Neuronal stem cell (in vitro differentiated cells): Measurements from ENCODE around the gene YOD1.

Experiments
- DNase-seq: peaks from one replicate; pipeline ENCODE4 v3.0.0-alpha.2; 2013; ENCODE audit warnings: low spot score
- H2AFZ ChIP-seq: one replicate; pipeline ENCODE4 v1.6.1; 2013; ENCODE audit warnings: mild to moderate bottlenecking, low read length, inconsistent platforms
- H2AK5ac ChIP-seq: 2 replicates; pipeline ENCODE4 v1.6.1; 2013; ENCODE audit warnings: low read depth, mild to moderate bottlenecking, inconsistent platforms, low read length, moderate library complexity, mixed read lengths
- H2BK120ac ChIP-seq: 2 replicates; pipeline ENCODE4 v1.6.1; 2013; ENCODE audit warnings: low read depth, mild to moderate bottlenecking, inconsistent platforms, low read length, moderate library complexity, mixed read lengths
- H2BK12ac ChIP-seq: one replicate; pipeline ENCODE4 v1.6.1; 2013; ENCODE audit warnings: low read length, inconsistent platforms
- H2BK15ac ChIP-seq: 2 replicates; pipeline ENCODE4 v1.6.1; 2013; ENCODE audit warnings: mild to moderate bottlenecking, low read length, inconsistent platforms, mixed read lengths
- H2BK5ac ChIP-seq: one replicate; pipeline ENCODE4 v1.6.1; 2013; ENCODE audit warnings: inconsistent platforms, mild to moderate bottlenecking, low read length, moderate library complexity
- H3K14ac ChIP-seq: one replicate; pipeline ENCODE4 v1.6.1; 2013; ENCODE audit warnings: low read length, inconsistent platforms
- H3K18ac ChIP-seq: 2 replicates; pipeline ENCODE4 v1.6.1; 2013; ENCODE audit warnings: low read length, inconsistent platforms
- H3K23ac ChIP-seq: 2 replicates; pipeline ENCODE4 v1.6.1; 2013; ENCODE audit warnings: low read depth, mild to moderate bottlenecking, mixed read lengths, low read length, inconsistent platforms; ENCODE audit not compliant: poor library complexity
- H3K27ac ChIP-seq: replicated peaks from 3 replicates; pipeline ENCODE4 v1.5.1; 2013; ENCODE audit warnings: low read length, inconsistent platforms
- H3K27me3 ChIP-seq, 3 experiments: 2 replicates each; pipeline ENCODE4 v1.6.1; 2013; ENCODE audit warnings: low read length in 3 of 3, mild to moderate bottlenecking in 2 of 3, inconsistent platforms in 1 of 3, low read depth in 1 of 3, mixed read lengths in 1 of 3, moderate library complexity in 1 of 3; ENCODE audit not compliant: control insufficient read depth in 3 of 3, insufficient read depth in 3 of 3
- H3K36me3 ChIP-seq, 2 donors: replicated peaks in 1 of 2; 2 replicates each; pipeline ENCODE4 v1.6.1; 2013; ENCODE audit warnings: low read length in 2 of 2; ENCODE audit not compliant: control insufficient read depth in 2 of 2, insufficient read depth in 2 of 2
- H3K4ac ChIP-seq: 2 replicates; pipeline ENCODE4 v1.6.1; 2013; ENCODE audit warnings: inconsistent platforms, mild to moderate bottlenecking, low read length, moderate library complexity
- H3K4me1 ChIP-seq, 2 donors: 1 replicate in 1 of 2; 2 replicates in 1 of 2; pipeline ENCODE4 v1.6.1; 2013; ENCODE audit warnings: low read length in 2 of 2, low read depth in 1 of 2; ENCODE audit not compliant: control insufficient read depth in 2 of 2, insufficient read depth in 1 of 2
- H3K4me2 ChIP-seq: one replicate; pipeline ENCODE4 v1.6.1; 2013; ENCODE audit warnings: mild to moderate bottlenecking, low read length, inconsistent platforms; ENCODE audit not compliant: insufficient read depth, poor library complexity, severe bottlenecking
- H3K4me3 ChIP-seq, 2 donors: 2 replicates each; pipeline ENCODE4 v1.5.1; 2013; ENCODE audit warnings: low read length in 2 of 2, mild to moderate bottlenecking in 2 of 2, inconsistent platforms in 1 of 2, moderate library complexity in 1 of 2
- H3K79me1 ChIP-seq: one replicate; pipeline ENCODE4 v1.6.1; 2013; ENCODE audit warnings: low read depth, mild to moderate bottlenecking, inconsistent platforms, low read length, moderate library complexity
- H3K9ac ChIP-seq: one replicate; pipeline ENCODE4 v1.6.1; 2013; ENCODE audit warnings: mild to moderate bottlenecking, low read depth, low read length, inconsistent platforms; ENCODE audit not compliant: poor library complexity
- H3K9me3 ChIP-seq, 2 donors: replicated peaks in 1 of 2; 2 replicates each; pipeline versions ENCODE3 to v1.6.1; 2013; ENCODE audit warnings: low read length in 2 of 2, mild to moderate bottlenecking in 2 of 2, inconsistent platforms in 1 of 2, low read depth in 1 of 2, mixed read lengths in 1 of 2, moderate library complexity in 1 of 2; ENCODE audit not compliant: control insufficient read depth in 2 of 2, insufficient read depth in 1 of 2
- H4K8ac ChIP-seq: one replicate; pipeline ENCODE4 v1.6.1; 2013; ENCODE audit warnings: low read depth, mild to moderate bottlenecking, inconsistent platforms, low read length, moderate library complexity
- H4K91ac ChIP-seq: one replicate; pipeline ENCODE4 v1.6.1; 2013; ENCODE audit warnings: low read length, low read depth, mild to moderate bottlenecking, inconsistent platforms; ENCODE audit not compliant: poor library complexity
- WGBS, 2 donors: extraction: QIAGEN DNeasy Blood & Tissue Kit; methylation state at CpG; one replicate each; pipeline ENCODE4 v1.1.7; 2013; ENCODE audit warnings: missing lambda C conversion rate in 2 of 2, mixed read lengths in 1 of 2; ENCODE audit not compliant: insufficient read length in 2 of 2, insufficient replicate concordance in 1 of 2; ENCODE audit errors: extremely low coverage in 2 of 2; 5-methylcytosine and 5-hydroxymethylcytosine counted together

YOD1 gene

GRCh38 chr1:207050480-207051190 lies 373 bp downstream of the YOD1 start:
- peak overlapping the region; percentile 77 for H3K14ac ChIP-seq
- peaks cover 3 to 6% of the 10 kb centered on the region in 2 donors for H3K4me1 ChIP-seq
- H3K79me1 ChIP-seq, result peaks cover 2% of the 10 kb centered on the region
- H4K8ac ChIP-seq, result no peak overlapping the region
- H3K4me3 ChIP-seq, result peak overlapping the region; percentile 92 to 98
- no peak overlapping the region for H2BK120ac ChIP-seq
- peak; percentile 91 for DNase-seq
- peak overlapping the region; percentile 79 for H3K4me2 ChIP-seq
- H2BK12ac ChIP-seq, result no peak overlapping the region
- no peak overlapping the region for H3K4ac ChIP-seq
- no peaks in the 10 kb centered on the region for H3K9me3 ChIP-seq
- H4K91ac ChIP-seq, result no peak overlapping the region
- peak overlapping the region; percentile 86 for H3K23ac ChIP-seq
- H3K36me3 ChIP-seq, result peaks cover 11 to 38% of the 10 kb centered on the region in 2 donors
- H3K27ac ChIP-seq, result peak overlapping the region; percentile 92
- H3K9ac ChIP-seq, result peak overlapping the region; percentile 89
- H2AFZ ChIP-seq, result peak overlapping the region; percentile 99
- H2AK5ac ChIP-seq, result no peak overlapping the region
- H3K27me3 ChIP-seq, result peaks cover 0 to 3% (median 0%) of the 10 kb centered on the region in 3 experiments
- H2BK15ac ChIP-seq, result no peak overlapping the region
- H3K18ac ChIP-seq, result peak overlapping the region; percentile 98
- no peak overlapping the region for H2BK5ac ChIP-seq
- WGBS, 2 donors, result no CpG with 5 or more reads among the region's 47 CpGs

GRCh38 chr1:207049974-207050391 lies 1.0 kb downstream of the YOD1 start:
- DNase-seq, result peak; percentile 24
- Histone ChIP-seq H3K9me3 (no peaks in the 10 kb centered on the region), H3K36me3 (peaks cover 11 to 45% of the 10 kb centered on the region in 2 donors), H3K27me3 (peaks cover 0 to 3% (median 0%) of the 10 kb centered on the region in 3 experiments), H3K23ac (no peak overlapping the region), H2BK5ac (no peak overlapping the region), H3K79me1 (peaks cover 2% of the 10 kb centered on the region), H3K9ac (no peak overlapping the region), H3K14ac (no peak overlapping the region), H3K18ac (no peak overlapping the region), H3K4ac (no peak overlapping the region), H2AFZ (peak overlapping the region; percentile 99), H4K91ac (no peak overlapping the region), H3K4me3 (peak overlapping the region; percentile 92 to 98), H4K8ac (no peak overlapping the region), H2BK120ac (no peak overlapping the region), H3K4me1 (peaks cover 3 to 6% of the 10 kb centered on the region in 2 donors), H2AK5ac (no peak overlapping the region), H3K27ac (peak overlapping the region; percentile 92), H3K4me2 (peak overlapping the region; percentile 79), H2BK15ac (no peak overlapping the region), H2BK12ac (no peak overlapping the region)
- no CpG with 5 or more reads among the region's 6 CpGs for WGBS, 2 donors

- Histone ChIP-seq H2AK5ac (no peak overlapping the region), H2BK12ac (no peak overlapping the region), H3K18ac (no peak overlapping the region), H3K4me3 (peak overlapping the region in 1 of 2 donors; percentile 92), H4K91ac (no peak overlapping the region), H3K9me3 (no peaks in the 10 kb centered on the region), H3K27me3 (peaks cover 0 to 3% (median 0%) of the 10 kb centered on the region in 3 experiments), H3K79me1 (peaks cover 2% of the 10 kb centered on the region), H3K23ac (no peak overlapping the region), H3K4me1 (peaks cover 3 to 6% of the 10 kb centered on the region in 2 donors), H3K9ac (no peak overlapping the region), H2BK15ac (no peak overlapping the region), H3K4me2 (no peak overlapping the region), H2AFZ (no peak overlapping the region), H4K8ac (no peak overlapping the region), H3K27ac (no peak overlapping the region), H3K36me3 (peaks cover 11 to 46% of the 10 kb centered on the region in 2 donors), H3K4ac (no peak overlapping the region), H2BK120ac (no peak overlapping the region), H2BK5ac (no peak overlapping the region), H3K14ac (no peak overlapping the region)
- DNase-seq, result no peak
- WGBS, 2 donors, result no CpG with 5 or more reads among the region's 8 CpGs
Observed at GRCh38 chr1:207049514-207049913, 1.5 kb downstream of the YOD1 start.

GRCh38 chr1:207049054-207049453 lies 2.0 kb downstream of the YOD1 start:
- Histone ChIP-seq H3K79me1 (peaks cover 2% of the 10 kb centered on the region), H2AK5ac (no peak overlapping the region), H2BK12ac (no peak overlapping the region), H3K4me3 (no peak overlapping the region), H4K8ac (no peak overlapping the region), H3K4me2 (no peak overlapping the region), H3K4ac (no peak overlapping the region), H3K9ac (no peak overlapping the region), H3K14ac (no peak overlapping the region), H3K27me3 (peaks cover 0 to 3% (median 0%) of the 10 kb centered on the region in 3 experiments), H3K36me3 (peaks cover 11 to 46% of the 10 kb centered on the region in 2 donors), H3K23ac (no peak overlapping the region), H3K18ac (no peak overlapping the region), H3K4me1 (peaks cover 3 to 6% of the 10 kb centered on the region in 2 donors), H3K27ac (no peak overlapping the region), H2BK15ac (no peak overlapping the region), H2BK5ac (no peak overlapping the region), H2BK120ac (no peak overlapping the region), H3K9me3 (no peaks in the 10 kb centered on the region), H2AFZ (no peak overlapping the region), H4K91ac (no peak overlapping the region)
- no CpG with 5 or more reads among the region's 4 CpGs for WGBS, 2 donors
- DNase-seq, result no peak
